ENCODE results near the gene CTAGE9. TPM values are rescaled to one million over a fixed set of nuclear protein-coding genes. Genes with fewer than 3 reads are reported as not detected.
A peak's percentile ranks its signal among the peaks of the same experiment; 100 is the strongest.

CTAGE9 gene
- total and polyA plus RNA-seq, 8 donors = not detected

- Histone ChIP-seq H3K36me3 (no peaks in the 10 kb centered on the region), H3K9me3 (no peaks in the 10 kb centered on the region), H3K4me1 (no peaks in the 10 kb centered on the region), H3K27me3 (no peaks in the 10 kb centered on the region), H3K27ac (no peak overlapping the region), H3K4me3 (no peak overlapping the region)
- intact Hi-C loops (cut with DNase I) = loop anchor here in 1 of 3 donors (5.0 kb wide), 1 partner anchor 219 kb away; no protein-coding TSS in a partner anchor
- ATAC-seq = no peak
- no peak for FAIRE-seq
- 63 to 71% methylated on average over 5 of the region's 5 CpGs for WGBS, 2 donors
- TF ChIP-seq CTCF (IDR thresholded peaks at IDR 0.05) = no peak
- no peak for DNase-seq
Observed at GRCh38 chr6:131693384-131693783, 17.4 kb downstream of the CTAGE9 start.

GRCh38 chr6:131692589-131692988 lies 18.2 kb downstream of the CTAGE9 start:
- Histone ChIP-seq H3K36me3 (no peaks in the 10 kb centered on the region), H3K4me1 (no peaks in the 10 kb centered on the region), H3K27ac (no peak overlapping the region), H3K27me3 (no peaks in the 10 kb centered on the region), H3K4me3 (no peak overlapping the region), H3K9me3 (no peaks in the 10 kb centered on the region)
- no peak for TF ChIP-seq CTCF (IDR thresholded peaks at IDR 0.05)
- ATAC-seq = no peak
- FAIRE-seq = peak; percentile 99
- no peak for DNase-seq
- intact Hi-C loops (cut with DNase I) = loop anchor here in 1 of 3 donors (5.0 kb wide), 1 partner anchor 220 kb away; no protein-coding TSS in a partner anchor

- DNase-seq (no peak), FAIRE-seq (no peak), ATAC-seq (no peak)
- no peak overlapping the region for H3K27ac ChIP-seq
- intact Hi-C loops (cut with DNase I) = loop anchor here in 1 of 3 donors (5.0 kb wide), 1 partner anchor 220 kb away; no protein-coding TSS in a partner anchor
- 38 to 42% methylated on average over 1 of the region's 1 CpG for WGBS, 2 donors
- no peaks in the 10 kb centered on the region for H3K36me3 ChIP-seq
- no peaks in the 10 kb centered on the region for H3K9me3 ChIP-seq
- TF ChIP-seq CTCF (IDR thresholded peaks at IDR 0.05) = no peak
- H3K4me1 ChIP-seq = no peaks in the 10 kb centered on the region
- no peaks in the 10 kb centered on the region for H3K27me3 ChIP-seq
- no peak overlapping the region for H3K4me3 ChIP-seq
Observed at GRCh38 chr6:131692031-131692430, 18.8 kb downstream of the CTAGE9 start.

GRCh38 chr6:131688286-131688685 lies 22.5 kb downstream of the CTAGE9 start:
- no peaks in the 10 kb centered on the region for H3K36me3 ChIP-seq
- H3K9me3 ChIP-seq = no peaks in the 10 kb centered on the region
- no peak for TF ChIP-seq CTCF (IDR thresholded peaks at IDR 0.05)
- DNase-seq (no peak), ATAC-seq (no peak), FAIRE-seq (no peak)
- no peaks in the 10 kb centered on the region for H3K4me1 ChIP-seq
- no peak overlapping the region for H3K27ac ChIP-seq
- no peak overlapping the region for H3K4me3 ChIP-seq
- intact Hi-C loops (cut with DNase I) = no loop called here
- no peaks in the 10 kb centered on the region for H3K27me3 ChIP-seq
- WGBS, 2 donors = 86 to 94% methylated on average over 1 of the region's 1 CpG

- no peak for TF ChIP-seq CTCF (IDR thresholded peaks at IDR 0.05)
- Histone ChIP-seq H3K4me3 (no peak overlapping the region), H3K36me3 (no peaks in the 10 kb centered on the region), H3K9me3 (no peaks in the 10 kb centered on the region), H3K27me3 (no peaks in the 10 kb centered on the region), H3K27ac (no peak overlapping the region), H3K4me1 (no peaks in the 10 kb centered on the region)
- intact Hi-C loops (cut with DNase I) = no loop called here
- FAIRE-seq (no peak), ATAC-seq (no peak), DNase-seq (no peak)
- 80 to 81% methylated on average over 3 of the region's 3 CpGs for WGBS, 2 donors
Observed at GRCh38 chr6:131687022-131687421, 23.8 kb downstream of the CTAGE9 start.
